SK-N-SH (cell line): ENCODE results near the gene VANGL2. TPM values are rescaled to one million over a fixed set of nuclear protein-coding genes. Genes with fewer than 3 reads are reported as not detected.
A peak's percentile ranks its signal among the peaks of the same experiment; 100 is the strongest.

ENCODE experiments used
- CTCF ChIA-PET: fragments of 300-600, 350-600 bp; formaldehyde crosslinking; extraction: SDS; loops from one replicate; lab custom pipeline; 2021; lab: Yijun Ruan, JAX
- POLR2A ChIA-PET: fragments of 350-600 bp; sonication (Branson Sonifier 250); formaldehyde crosslinking; extraction: SDS; loops from one replicate; lab custom pipeline; 2020; ENCODE audit warnings: antibody characterized with exemption, inconsistent platforms; lab: Yijun Ruan, JAX
- DNase-seq: peaks from one replicate; pipeline ENCODE4 v3.0.0; 2012
- H2AFZ ChIP-seq: fragments of 200-600 bp; sonication (generic); 2 replicates; pipeline ENCODE4 v1.8.1; 2016; ENCODE audit warnings: antibody characterized with exemption, mild to moderate bottlenecking, low read depth
- H3F3A ChIP-seq: fragments of 200-600 bp; sonication (generic); replicated peaks from 2 replicates; pipeline ENCODE3; 2016; ENCODE audit warnings: antibody characterized with exemption, mild to moderate bottlenecking; ENCODE audit not compliant: insufficient read depth
- H3K27ac ChIP-seq, 2 experiments: fragments of 200-500 bp in 1 of 2; fragments of 200-600 bp in 1 of 2; sonication (Bioruptor generic) in 1 of 2; sonication (generic), shearing (Covaris generic) in 1 of 2; 2 replicates each; pipeline versions ENCODE4 v1.5.1 to v1.6.1; 2014 to 2016; ENCODE audit warnings: low read depth in 2 of 2, inconsistent platforms in 1 of 2, low read length in 1 of 2, mild to moderate bottlenecking in 1 of 2, mixed read lengths in 1 of 2
- H3K27me3 ChIP-seq: fragments of 200-600 bp; sonication (generic), shearing (Covaris generic); 2 replicates; pipeline ENCODE4 v1.6.1; 2016; ENCODE audit warnings: mixed run types; ENCODE audit not compliant: insufficient read depth
- H3K36me3 ChIP-seq, 2 experiments: fragments of 200-500 bp in 1 of 2; fragments of 200-600 bp in 1 of 2; sonication (Bioruptor generic) in 1 of 2; sonication (generic) in 1 of 2; replicated peaks in 1 of 2; 2 replicates each; pipeline versions ENCODE3 to v1.5.1; 2014 to 2016; ENCODE audit warnings: low read length in 1 of 2, mild to moderate bottlenecking in 1 of 2; ENCODE audit not compliant: insufficient read depth in 2 of 2, control insufficient read depth in 1 of 2
- H3K4me1 ChIP-seq, 2 experiments: fragments of 200-500 bp in 1 of 2; fragments of 200-600 bp in 1 of 2; sonication (Bioruptor generic) in 1 of 2; sonication (generic), shearing (Covaris generic) in 1 of 2; 2 replicates each; pipeline versions ENCODE4 v1.5.1 to v1.6.1; 2014 to 2016; ENCODE audit warnings: low read depth in 1 of 2, low read length in 1 of 2, mixed run types in 1 of 2; ENCODE audit not compliant: insufficient read depth in 2 of 2, control insufficient read depth in 1 of 2
- H3K4me2 ChIP-seq: fragments of 200-600 bp; sonication (generic), shearing (Covaris generic); 2 replicates; pipeline ENCODE4 v1.6.1; 2017; ENCODE audit warnings: mixed run types
- H3K4me3 ChIP-seq, 2 experiments: fragments of 200-500 bp in 1 of 2; fragments of 200-600 bp in 1 of 2; sonication (Bioruptor generic) in 1 of 2; sonication (generic), shearing (Covaris generic) in 1 of 2; 2 replicates each; pipeline versions ENCODE4 v1.5.1 to v1.8.1; 2014 to 2016; ENCODE audit warnings: low read depth in 2 of 2, inconsistent platforms in 1 of 2, low read length in 1 of 2, mild to moderate bottlenecking in 1 of 2, mixed read lengths in 1 of 2, moderate library complexity in 1 of 2
- H3K79me2 ChIP-seq: fragments of 200-600 bp; sonication (generic); 2 replicates; pipeline ENCODE4 v1.8.1; 2017; ENCODE audit warnings: mild to moderate bottlenecking; ENCODE audit not compliant: insufficient read depth
- H3K9ac ChIP-seq: fragments of 200-600 bp; sonication (generic); 2 replicates; pipeline ENCODE4 v1.6.1; 2017; ENCODE audit warnings: mixed run types
- H3K9me2 ChIP-seq: fragments of 200-600 bp; sonication (generic); 2 replicates; pipeline ENCODE4 v1.6.1; 2017; ENCODE audit warnings: mixed run types
- H3K9me3 ChIP-seq: fragments of 200-600 bp; sonication (generic); 2 replicates; pipeline ENCODE4 v1.6.1; 2017; ENCODE audit warnings: mixed run types, mild to moderate bottlenecking, moderate library complexity
- H4K20me1 ChIP-seq: fragments of 200-600 bp; sonication (generic); 2 replicates; pipeline ENCODE4 v1.6.1; 2017; ENCODE audit warnings: mild to moderate bottlenecking, mixed run types; ENCODE audit not compliant: insufficient read depth
- EP300 ChIP-seq, 2 experiments: IDR thresholded peaks; 2 replicates each; pipeline versions ENCODE4 v1.4.0 to v1.6.1; 2012; ENCODE audit warnings: borderline replicate concordance in 1 of 2, low read depth in 1 of 2, low read length in 1 of 2
- GATA2 ChIP-seq: sonication (generic); formaldehyde crosslinking; IDR thresholded peaks from 2 replicates; pipeline ENCODE4 v1.5.0; 2020; ENCODE audit warnings: mild to moderate bottlenecking, missing genetic modification reagents
- MEF2A ChIP-seq: IDR thresholded peaks from 2 replicates; pipeline ENCODE4 v1.4.0; 2012; ENCODE audit warnings: low read depth, borderline replicate concordance
- RAD21 ChIP-seq: IDR thresholded peaks from 2 replicates; pipeline ENCODE4 v1.6.1; 2012; ENCODE audit warnings: mild to moderate bottlenecking, low read length
- REST ChIP-seq: IDR thresholded peaks from 2 replicates; pipeline ENCODE4 v1.6.1; 2012; ENCODE audit warnings: mild to moderate bottlenecking, low read depth, low read length, moderate library complexity
- RFX5 ChIP-seq: IDR thresholded peaks from 2 replicates; pipeline ENCODE4 v1.6.1; 2012; ENCODE audit warnings: mild to moderate bottlenecking, improper control_type of control experiment, low read length
- TEAD4 ChIP-seq: IDR thresholded peaks from 2 replicates; pipeline ENCODE4 v1.4.0; 2012; ENCODE audit warnings: mild to moderate bottlenecking, borderline replicate concordance; ENCODE audit not compliant: insufficient read depth
- YY1 ChIP-seq: IDR thresholded peaks from 2 replicates; pipeline ENCODE4 v1.4.0; 2012; ENCODE audit warnings: low read depth, mild to moderate bottlenecking
- WGBS: methylation state at CpG from one replicate; pipeline ENCODE4 v1.1.6; 2017; ENCODE audit warnings: low lambda C conversion rate; 5-methylcytosine and 5-hydroxymethylcytosine counted together
- polyA plus RNA-seq, 3 experiments: library from polyadenylated mRNA; depleted of rRNA; stranded (reverse); fragments of >200 nt; gene quantifications; 2 replicates each; pipeline ENCODE4 v1.2.3, GENCODE V29; 2012

VANGL2 gene
- polyA plus RNA-seq, 1 of the 3 experiments (the other 2 are of a cell fraction): 13.4 TPM

GRCh38 chr1:160438317-160438918 is 38.1 kb downstream of the VANGL2 start:
- 53% methylated on average over 4 of the region's 4 CpGs for WGBS
- H3K36me3 ChIP-seq: no peaks in the 10 kb centered on the region
- H3K9me3 ChIP-seq: no peaks in the 10 kb centered on the region
- H3K79me2 ChIP-seq: no peaks in the 10 kb centered on the region
- H3K4me1 ChIP-seq: no peaks in the 10 kb centered on the region
- ChIA-PET CTCF (no interaction called here), POLR2A (no interaction called here)
- no peak for DNase-seq
- H3K27ac ChIP-seq: no peak overlapping the region
- 0 out of 2 replicates have a peak, but pooled peaks cover 9% of the 10 kb centered on the region for H3K27me3 ChIP-seq
- H3K4me3 ChIP-seq: no peak overlapping the region
- H3K9ac ChIP-seq: no peak overlapping the region
- no peaks in the 10 kb centered on the region for H3F3A ChIP-seq
- peak overlapping the region; percentile 37; the same call in 1 of the 2 replicates for H3K4me2 ChIP-seq
- no peaks in the 10 kb centered on the region for H4K20me1 ChIP-seq
- no peak overlapping the region; the same call in 1 of the 2 replicates for H2AFZ ChIP-seq
- TF ChIP-seq EP300 (IDR thresholded peaks at IDR 0.05; ENCODE audit: borderline replicate concordance in 1 of 2, low read depth in 1 of 2, low read length in 1 of 2) (no peak), RFX5 (no peak), REST (no peak), GATA2 (CRISPR knock-in tag) (no peak), MEF2A (no peak)
- no peaks in the 10 kb centered on the region for H3K9me2 ChIP-seq

- POLR2A ChIA-PET: no interaction called here
- H3K4me2 ChIP-seq: no peak overlapping the region
- CTCF ChIA-PET: no interaction called here
- DNase-seq: no peak
- H3K4me3 ChIP-seq: no peak overlapping the region
- no peaks in the 10 kb centered on the region for H3K36me3 ChIP-seq
- no peaks in the 10 kb centered on the region for H4K20me1 ChIP-seq
- no peaks in the 10 kb centered on the region for H3K9me2 ChIP-seq
- no peaks in the 10 kb centered on the region for H3F3A ChIP-seq
- WGBS: 43% methylated on average over 2 of the region's 2 CpGs
- no peaks in the 10 kb centered on the region for H3K9me3 ChIP-seq
- H3K27me3 ChIP-seq: 0 out of 2 replicates have a peak, but pooled peaks cover 9% of the 10 kb centered on the region
- TF ChIP-seq YY1: no peak
- no peak for TF ChIP-seq EP300 (IDR thresholded peaks at IDR 0.05; ENCODE audit: borderline replicate concordance in 1 of 2, low read depth in 1 of 2, low read length in 1 of 2)
- TF ChIP-seq TEAD4: no peak
- TF ChIP-seq RAD21: no peak
- no peak overlapping the region for H3K9ac ChIP-seq
- no peaks in the 10 kb centered on the region for H3K79me2 ChIP-seq
- no peak overlapping the region for H3K27ac ChIP-seq
- H2AFZ ChIP-seq: no peak overlapping the region
- H3K4me1 ChIP-seq: no peaks in the 10 kb centered on the region
Observed at GRCh38 chr1:160438935-160439334, 38.6 kb downstream of the VANGL2 start.
